ENCODE data around the gene TRABD.
"Not testable (repeated sequence)": the region's sequence is repeated elsewhere in the genome, so short reads cannot be mapped to it uniquely, and the experiment has no call there.

Gene TRABD

GRCh38 chr22:50151571-50152537 is 33.9 kb upstream of the TRABD start:
- in situ Hi-C loops (cut with MboI; ENCODE audit: low sequenced_read_pairs), result no loop called here

GRCh38 chr22:50153056-50153755 is 32.5 kb upstream of the TRABD start:
- in situ Hi-C loops (cut with MboI; ENCODE audit: low sequenced_read_pairs), result no loop called here

GRCh38 chr22:50153756-50154140 is 32.0 kb upstream of the TRABD start:
- in situ Hi-C loops (cut with MboI; ENCODE audit: low sequenced_read_pairs), result no loop called here

- in situ Hi-C loops (cut with MboI; ENCODE audit: low sequenced_read_pairs), result no loop called here
Measured at GRCh38 chr22:50157709-50158375, 27.9 kb upstream of the TRABD start.

- in situ Hi-C loops (cut with MboI; ENCODE audit: low sequenced_read_pairs), result no loop called here
Measured at GRCh38 chr22:50160947-50161346, 24.8 kb upstream of the TRABD start.

- in situ Hi-C loops (cut with MboI; ENCODE audit: low sequenced_read_pairs), result no loop called here
Measured at GRCh38 chr22:50161508-50162390, 24.0 kb upstream of the TRABD start.

- in situ Hi-C loops (cut with MboI; ENCODE audit: low sequenced_read_pairs), result no loop called here
Measured at GRCh38 chr22:50162391-50162956, 23.2 kb upstream of the TRABD start.

- in situ Hi-C loops (cut with MboI; ENCODE audit: low sequenced_read_pairs), result no loop called here
Measured at GRCh38 chr22:50165436-50166123, 20.1 kb upstream of the TRABD start.

GRCh38 chr22:50167689-50168489 is 17.8 kb upstream of the TRABD start:
- in situ Hi-C loops (cut with MboI; ENCODE audit: low sequenced_read_pairs), result no loop called here

GRCh38 chr22:50168490-50169180 is 17.1 kb upstream of the TRABD start:
- in situ Hi-C loops (cut with MboI; ENCODE audit: low sequenced_read_pairs), result not testable (repeated sequence)

- in situ Hi-C loops (cut with MboI; ENCODE audit: low sequenced_read_pairs), result no loop called here
Measured at GRCh38 chr22:50169181-50169759, 16.4 kb upstream of the TRABD start.

GRCh38 chr22:50169774-50170341 is 15.9 kb upstream of the TRABD start:
- in situ Hi-C loops (cut with MboI; ENCODE audit: low sequenced_read_pairs), result no loop called here

GRCh38 chr22:50170453-50171318 is 15.0 kb upstream of the TRABD start, which contains the start of gene PANX2:
Gene PANX2, plus strand, starts transcription at chr22:50170731. Its CDS starts 0 bp downstream, at chr22:50170731.
- in situ Hi-C loops (cut with MboI; ENCODE audit: low sequenced_read_pairs), result no loop called here

- in situ Hi-C loops (cut with MboI; ENCODE audit: low sequenced_read_pairs), result no loop called here
Measured at GRCh38 chr22:50171319-50171964, 14.3 kb upstream of the TRABD start.

GRCh38 chr22:50171965-50172421 is 13.7 kb upstream of the TRABD start:
- in situ Hi-C loops (cut with MboI; ENCODE audit: low sequenced_read_pairs), result no loop called here

Data from HL-60/S4 treated with phorbol 12-myristate 13-acetate at 8.2 ng/mL for 4 days and 3 days (cell line).